H9 (cell line): Measurements from ENCODE around the gene FXN. TPM values are rescaled to one million over a fixed set of nuclear protein-coding genes. Genes with fewer than 3 reads are reported as not detected.

Source experiments
- DNase-seq: peaks from one replicate; pipeline ENCODE4 v3.0.0-alpha.2; 2017
- H2AFZ ChIP-seq: one replicate; pipeline ENCODE4 v1.6.1; 2013; ENCODE audit warnings: mild to moderate bottlenecking, low read length, control low read depth, moderate library complexity
- H2AK5ac ChIP-seq: 2 replicates; pipeline ENCODE4 v1.6.1; 2013; ENCODE audit warnings: low read length, control low read depth, mixed read lengths; ENCODE audit not compliant: insufficient read length
- H2BK120ac ChIP-seq: one replicate; pipeline ENCODE4 v1.6.1; 2013; ENCODE audit warnings: low read depth, mild to moderate bottlenecking, low read length, control low read depth, inconsistent platforms; ENCODE audit not compliant: poor library complexity, severe bottlenecking
- H2BK12ac ChIP-seq: 2 replicates; pipeline ENCODE4 v1.6.1; 2013; ENCODE audit warnings: low read length, control low read depth, mixed read lengths, low read depth; ENCODE audit not compliant: insufficient read length
- H2BK15ac ChIP-seq: 2 replicates; pipeline ENCODE4 v1.6.1; 2013; ENCODE audit warnings: low read depth, low read length, control low read depth
- H2BK20ac ChIP-seq: one replicate; pipeline ENCODE4 v1.6.1; 2013; ENCODE audit warnings: low read depth, mild to moderate bottlenecking, low read length, control low read depth, inconsistent platforms; ENCODE audit not compliant: poor library complexity, severe bottlenecking
- H2BK5ac ChIP-seq: 2 replicates; pipeline ENCODE4 v1.6.1; 2013; ENCODE audit warnings: low read length, control low read depth, mixed read lengths; ENCODE audit not compliant: insufficient read length
- H3K14ac ChIP-seq: 2 replicates; pipeline ENCODE4 v1.6.1; 2013; ENCODE audit warnings: low read length, control low read depth; ENCODE audit not compliant: insufficient read depth
- H3K18ac ChIP-seq: 2 replicates; pipeline ENCODE4 v1.6.1; 2013; ENCODE audit warnings: low read depth, mild to moderate bottlenecking, mixed read lengths, low read length, control low read depth; ENCODE audit not compliant: insufficient read length
- H3K23ac ChIP-seq: 2 replicates; pipeline ENCODE4 v1.6.1; 2013; ENCODE audit warnings: low read length, control low read depth, mixed read lengths, low read depth; ENCODE audit not compliant: insufficient read length
- H3K23me2 ChIP-seq: 2 replicates; pipeline ENCODE4 v1.6.1; 2013; ENCODE audit warnings: low read depth, mild to moderate bottlenecking, mixed read lengths, low read length, control low read depth; ENCODE audit not compliant: insufficient read length, poor library complexity, severe bottlenecking
- H3K27ac ChIP-seq: 2 replicates; pipeline ENCODE4 v1.5.1; 2013; ENCODE audit warnings: low read length, control low read depth, mixed read lengths, low read depth; ENCODE audit not compliant: insufficient read length
- H3K27me3 ChIP-seq: 2 replicates; pipeline ENCODE4 v1.6.1; 2013; ENCODE audit warnings: low read length, control low read depth, inconsistent platforms; ENCODE audit not compliant: insufficient read depth
- H3K4ac ChIP-seq: 2 replicates; pipeline ENCODE4 v1.6.1; 2013; ENCODE audit warnings: low read depth, mild to moderate bottlenecking, control low read depth, inconsistent platforms, low read length, moderate library complexity
- H3K4me1 ChIP-seq: 2 replicates; pipeline ENCODE4 v1.6.1; 2013; ENCODE audit warnings: low read length, control low read depth, inconsistent platforms; ENCODE audit not compliant: insufficient read depth
- H3K4me2 ChIP-seq: 2 replicates; pipeline ENCODE4 v1.6.1; 2013; ENCODE audit warnings: low read length, control low read depth, mixed read lengths; ENCODE audit not compliant: insufficient read length, insufficient read depth
- H3K56ac ChIP-seq: 2 replicates; pipeline ENCODE4 v1.6.1; 2013; ENCODE audit warnings: low read depth, mild to moderate bottlenecking, mixed read lengths, low read length, control low read depth; ENCODE audit not compliant: insufficient read length
- H3K79me1 ChIP-seq: 2 replicates; pipeline ENCODE4 v1.6.1; 2013; ENCODE audit warnings: low read depth, mild to moderate bottlenecking, moderate library complexity, low read length, control low read depth, inconsistent platforms; ENCODE audit not compliant: insufficient read depth, poor library complexity, severe bottlenecking
- H3K79me2 ChIP-seq: 2 replicates; pipeline ENCODE4 v1.6.1; 2013; ENCODE audit warnings: low read length, control low read depth, inconsistent platforms; ENCODE audit not compliant: insufficient read depth
- H3K9ac ChIP-seq: 2 replicates; pipeline ENCODE4 v1.6.1; 2013; ENCODE audit warnings: low read length, control low read depth, mixed read lengths; ENCODE audit not compliant: insufficient read length; ENCODE audit errors: extremely low read depth
- H3K9me3 ChIP-seq: one replicate; pipeline ENCODE4 v1.6.1; 2013; ENCODE audit warnings: low read depth, low read length, inconsistent platforms; ENCODE audit not compliant: control insufficient read depth
- H3T11ph ChIP-seq: one replicate; pipeline ENCODE4 v1.6.1; 2013; ENCODE audit warnings: mild to moderate bottlenecking, low read length, control low read depth, inconsistent platforms
- H4K20me1 ChIP-seq: one replicate; pipeline ENCODE4 v1.6.1; 2013; ENCODE audit not compliant: control insufficient read depth, insufficient read length, insufficient read depth
- H4K5ac ChIP-seq: 2 replicates; pipeline ENCODE4 v1.6.1; 2013; ENCODE audit warnings: low read depth, mild to moderate bottlenecking, mixed read lengths, low read length, control low read depth; ENCODE audit not compliant: insufficient read length
- H4K8ac ChIP-seq: replicated peaks from 2 replicates; pipeline ENCODE4 v1.6.1; 2013; ENCODE audit warnings: low read length, control low read depth, mixed read lengths, low read depth; ENCODE audit not compliant: insufficient read length
- H4K91ac ChIP-seq: 2 replicates; pipeline ENCODE4 v1.6.1; 2013; ENCODE audit warnings: low read depth, mild to moderate bottlenecking, moderate library complexity, mixed read lengths, low read length, control low read depth; ENCODE audit not compliant: insufficient read length
- H3K27ac Mint-ChIP-seq, 3 experiments: 2 replicates in 2 of 3; 3 replicates in 1 of 3; pipeline ENCODE4 v1.8.0; 2020 to 2021; ENCODE audit warnings: mixed read lengths in 3 of 3, mild to moderate bottlenecking in 1 of 3, moderate library complexity in 1 of 3
- H3K27me3 Mint-ChIP-seq: 2 replicates; pipeline ENCODE4 v1.8.0; 2021; ENCODE audit warnings: low read depth, mild to moderate bottlenecking, moderate library complexity, mixed read lengths
- H3K36me3 Mint-ChIP-seq, 3 experiments: 2 replicates in 2 of 3; 3 replicates in 1 of 3; pipeline ENCODE4 v1.8.0; 2020 to 2021; ENCODE audit warnings: low read depth in 3 of 3, mixed read lengths in 3 of 3; ENCODE audit not compliant: insufficient read depth in 1 of 3
- H3K4me1 Mint-ChIP-seq, 2 experiments: 2 replicates each; pipeline ENCODE4 v1.8.0; 2020; ENCODE audit warnings: mixed read lengths in 2 of 2
- H3K4me3 Mint-ChIP-seq, 2 experiments: 2 replicates in 1 of 2; 3 replicates in 1 of 2; pipeline ENCODE4 v1.8.0; 2020 to 2021; ENCODE audit warnings: mild to moderate bottlenecking in 2 of 2, mixed read lengths in 2 of 2, moderate library complexity in 1 of 2
- H3K9me3 Mint-ChIP-seq, 2 experiments: 2 replicates in 1 of 2; 3 replicates in 1 of 2; pipeline ENCODE4 v1.8.0; 2020; ENCODE audit warnings: mild to moderate bottlenecking in 2 of 2, mixed read lengths in 2 of 2, moderate library complexity in 1 of 2
- CTCF ChIP-seq: fragments of 200-600 bp; sonication (generic); conservative IDR thresholded peaks from 3 replicates; pipeline ENCODE4 v1.8.0; 2021; ENCODE audit warnings: antibody characterized with exemption, mild to moderate bottlenecking
- WGBS: extraction: QIAGEN DNeasy Blood & Tissue Kit; methylation state at CpG from one replicate; pipeline ENCODE4 v1.1.7; 2013; ENCODE audit warnings: missing lambda C conversion rate, low lambda C conversion rate, mixed read lengths; ENCODE audit not compliant: insufficient read length; ENCODE audit errors: extremely low coverage; 5-methylcytosine and 5-hydroxymethylcytosine counted together
- total RNA-seq: library from RNA; stranded (reverse); gene quantifications from 2 replicates; pipeline ENCODE4 v1.2.1, GENCODE V29; 2021

FXN gene
- total RNA-seq, 1 experiment from 2014 or later = 34.4 TPM

- no peaks in the 10 kb centered on the region; the same call in 1 of the 2 replicates for H3K79me2 ChIP-seq
- no peak overlapping the region for H2AK5ac ChIP-seq
- no peak overlapping the region for H3K4ac ChIP-seq
- H3K23ac ChIP-seq = no peak overlapping the region
- no peaks in the 10 kb centered on the region for H3K27me3 ChIP-seq
- WGBS = no CpG with 5 or more reads among the region's 3 CpGs
- no peak overlapping the region for H3K27ac ChIP-seq
- no peak overlapping the region for H4K91ac ChIP-seq
- no peak overlapping the region for H4K8ac ChIP-seq
- H2BK12ac ChIP-seq = no peak overlapping the region
- no peak overlapping the region for H3K18ac ChIP-seq
- H4K5ac ChIP-seq = no peak overlapping the region
- H4K20me1 ChIP-seq = no peaks in the 10 kb centered on the region
- no peak overlapping the region for H2AFZ ChIP-seq
- no peak overlapping the region for H2BK5ac ChIP-seq
- H2BK20ac ChIP-seq = no peak overlapping the region
- H2BK15ac ChIP-seq = no peak overlapping the region
- H3K79me1 ChIP-seq = no peaks in the 10 kb centered on the region
- no peak for DNase-seq
- no peaks in the 10 kb centered on the region for H3K27me3 Mint-ChIP-seq
- TF ChIP-seq CTCF = no peak
- no peak overlapping the region for H3K4me3 Mint-ChIP-seq
- H3K56ac ChIP-seq = no peak overlapping the region
- no peaks in the 10 kb centered on the region for H3K9me3 ChIP-seq
- no peak overlapping the region for H3K4me2 ChIP-seq
- H2BK120ac ChIP-seq = no peak overlapping the region
- H3K4me1 ChIP-seq = no peaks in the 10 kb centered on the region
- no peak overlapping the region for H3K27ac Mint-ChIP-seq
- H3K9me3 Mint-ChIP-seq = no peaks in the 10 kb centered on the region
- H3K36me3 Mint-ChIP-seq = peaks cover 11 to 33% (median 30%) of the 10 kb centered on the region in 3 experiments
- H3K9ac ChIP-seq = no peak overlapping the region
- H3K23me2 ChIP-seq = no peaks in the 10 kb centered on the region
- H3K4me1 Mint-ChIP-seq = peaks cover 5 to 9% of the 10 kb centered on the region in 2 experiments
- no peak overlapping the region for H3T11ph ChIP-seq
- no peak overlapping the region for H3K14ac ChIP-seq
Measured at GRCh38 chr9:69071059-69071458, 35.5 kb downstream of the FXN start.
